Activated T-cell treated with anti-CD3 and anti-CD28 coated beads for 24 hours (primary cell): ENCODE data around the gene PSMB2.

Experiments used
- DNase-seq: peaks from one replicate; pipeline ENCODE4 v3.0.0-alpha.2; 2020; ENCODE audit warnings: low read depth

The PSMB2 gene

DNA sequence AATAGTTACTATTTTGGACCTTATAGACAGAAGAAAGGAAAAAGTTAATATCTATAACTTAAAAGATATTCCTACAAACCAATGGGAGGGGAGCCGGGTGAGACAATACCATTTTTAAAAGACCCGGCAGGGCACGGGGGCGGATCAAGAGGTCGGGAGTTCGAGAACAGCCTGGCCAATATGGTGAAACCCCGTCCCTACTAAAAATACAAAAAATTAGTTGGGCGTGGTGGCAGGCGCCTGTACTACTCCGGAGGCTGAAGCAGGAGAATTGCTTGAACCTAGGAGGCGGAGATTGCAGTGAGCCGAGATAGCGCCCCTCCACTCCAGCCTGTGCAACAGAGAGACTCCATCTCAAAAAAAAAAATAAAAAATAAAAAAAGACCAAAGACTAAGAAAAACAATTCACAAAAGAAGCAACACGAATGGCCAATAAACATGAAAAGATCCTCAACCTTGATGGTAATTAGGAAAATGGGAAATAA lies 1.2 kb upstream of the PSMB2 start:
- no peak for DNase-seq

DNA sequence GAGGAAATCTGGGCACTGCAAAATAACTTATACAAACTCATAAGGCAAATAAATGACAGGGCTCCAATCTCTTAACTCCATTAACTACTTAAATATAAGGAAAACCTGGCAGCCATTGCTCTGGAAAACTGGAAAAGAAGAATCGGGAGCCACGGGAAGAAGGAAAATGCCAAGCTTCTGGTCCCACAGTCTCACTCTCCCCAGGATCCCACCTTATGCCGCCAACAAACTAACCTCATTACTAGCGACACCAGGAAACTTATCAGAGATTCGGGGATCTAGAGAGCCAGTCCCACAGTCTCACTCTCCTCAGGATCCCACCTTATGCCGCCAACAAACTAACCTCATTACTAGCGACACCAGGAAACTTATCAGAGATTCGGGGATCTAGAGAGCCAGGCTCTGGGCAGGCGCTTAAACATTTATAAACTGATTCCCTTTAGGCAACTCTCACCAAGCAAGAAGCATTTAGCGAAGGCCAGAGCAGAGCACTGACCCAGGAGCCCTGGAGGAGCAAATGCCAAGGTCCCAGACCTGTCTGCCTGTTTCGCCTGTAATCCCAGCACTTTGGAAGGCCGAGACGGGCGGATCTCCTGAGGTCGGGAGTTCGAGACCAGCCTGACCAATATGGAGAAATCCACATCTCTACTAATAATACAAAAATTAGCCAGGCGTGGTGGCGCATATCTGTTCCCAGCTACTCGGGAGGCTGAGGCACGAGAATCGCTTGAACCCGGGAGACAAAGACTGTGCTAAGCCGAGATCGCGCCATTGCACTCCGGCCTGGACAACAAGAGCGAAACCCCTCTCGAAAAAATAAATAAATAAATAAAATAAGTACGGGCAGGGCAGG lies 720 bp downstream of the PSMB2 start:
- no peak for DNase-seq

DNA sequence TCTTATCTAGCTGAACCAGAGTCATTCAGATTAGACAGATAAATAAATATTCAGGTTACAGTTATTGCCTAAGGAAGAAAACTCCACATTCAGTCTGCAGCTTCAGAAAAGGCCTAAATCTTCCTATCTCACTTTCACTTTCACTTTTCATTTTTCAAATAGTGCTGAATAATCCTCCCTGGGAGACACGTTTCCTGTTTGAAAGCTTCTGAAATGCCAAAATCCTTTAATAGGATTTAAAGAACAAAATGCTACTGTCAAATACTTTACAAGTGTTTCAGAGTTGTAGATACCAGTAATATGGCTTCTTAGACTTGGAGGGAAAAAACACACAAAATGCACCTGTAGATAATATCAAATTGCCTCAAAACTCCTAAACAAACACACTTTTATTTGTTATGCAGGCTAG lies 3.9 kb downstream of the PSMB2 start:
- no peak for DNase-seq

DNA sequence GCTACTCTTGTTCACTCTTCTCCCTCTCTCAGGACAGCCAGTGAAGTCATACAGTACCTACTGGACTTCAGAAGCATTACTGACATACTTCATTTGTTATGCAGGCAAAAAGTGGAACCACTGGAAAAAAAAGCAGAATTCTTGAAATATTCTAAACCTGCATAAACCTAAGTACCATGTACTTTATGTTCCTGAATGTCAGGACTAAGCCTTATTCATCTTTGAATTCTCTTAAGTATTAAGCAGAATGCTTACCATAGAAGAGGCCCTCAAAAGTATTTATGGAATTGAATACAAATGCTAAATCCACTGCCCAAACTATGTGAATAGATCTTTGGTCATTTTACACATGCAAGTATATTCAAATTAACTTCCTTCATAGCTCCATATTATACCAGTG lies 7.8 kb downstream of the PSMB2 start:
- DNase-seq = no peak

DNA sequence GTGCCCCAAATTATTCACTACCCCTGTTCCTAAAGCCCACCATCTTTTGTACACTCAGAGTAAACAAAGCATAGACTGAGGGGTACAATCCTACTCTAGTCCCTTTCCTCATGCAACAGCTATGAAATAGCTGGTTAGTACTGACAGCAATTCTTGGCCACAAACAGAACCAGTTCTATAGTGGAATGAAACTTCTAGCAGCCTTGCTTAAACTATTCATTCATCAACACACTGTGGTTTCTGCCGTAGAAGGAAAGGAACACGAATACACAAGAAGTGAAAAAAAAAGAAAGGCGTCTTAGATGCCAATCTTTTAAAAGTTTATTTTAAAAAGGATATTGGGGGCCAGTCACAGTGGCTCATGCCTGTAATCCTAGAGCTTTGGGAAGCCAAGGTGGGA lies 9.9 kb downstream of the PSMB2 start:
- DNase-seq = no peak

DNA sequence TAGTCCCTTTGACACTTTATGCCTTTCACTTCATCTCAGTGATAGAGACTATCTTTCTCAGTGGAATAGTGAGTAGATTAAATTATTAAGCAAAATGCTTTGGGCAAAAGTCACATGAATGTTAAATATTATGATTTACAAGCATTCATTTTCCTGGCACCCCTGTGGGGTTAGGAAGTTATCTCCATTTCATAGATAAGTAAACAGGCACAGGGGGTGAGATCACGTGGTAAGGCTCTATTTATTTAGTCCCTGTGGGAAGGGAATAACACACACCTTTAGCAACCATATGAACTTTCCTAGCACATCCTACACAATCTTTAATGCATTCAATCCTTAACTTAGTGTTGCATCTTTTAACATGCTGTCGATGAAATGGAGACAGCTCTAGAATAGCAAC lies 12.3 kb downstream of the PSMB2 start:
- no peak for DNase-seq

DNA sequence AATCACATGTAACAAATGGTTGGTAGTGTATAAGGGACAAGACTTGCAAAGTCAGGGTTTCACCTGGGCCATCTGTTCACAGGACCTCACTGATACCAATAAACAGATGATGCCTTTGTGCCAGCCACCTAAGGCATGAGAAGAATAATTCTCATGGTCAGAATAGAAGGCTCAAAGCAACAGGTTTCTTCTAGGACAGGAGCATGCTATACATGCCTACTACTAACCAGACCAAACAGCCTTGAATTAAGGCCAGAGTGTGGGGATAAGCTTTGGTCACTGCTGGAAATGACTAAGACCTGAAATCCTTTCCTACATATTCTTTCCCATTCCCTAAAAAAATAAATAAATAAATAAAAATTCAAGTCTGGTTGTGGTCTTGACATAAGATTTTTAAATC lies 17.5 kb downstream of the PSMB2 start:
- DNase-seq = no peak

DNA sequence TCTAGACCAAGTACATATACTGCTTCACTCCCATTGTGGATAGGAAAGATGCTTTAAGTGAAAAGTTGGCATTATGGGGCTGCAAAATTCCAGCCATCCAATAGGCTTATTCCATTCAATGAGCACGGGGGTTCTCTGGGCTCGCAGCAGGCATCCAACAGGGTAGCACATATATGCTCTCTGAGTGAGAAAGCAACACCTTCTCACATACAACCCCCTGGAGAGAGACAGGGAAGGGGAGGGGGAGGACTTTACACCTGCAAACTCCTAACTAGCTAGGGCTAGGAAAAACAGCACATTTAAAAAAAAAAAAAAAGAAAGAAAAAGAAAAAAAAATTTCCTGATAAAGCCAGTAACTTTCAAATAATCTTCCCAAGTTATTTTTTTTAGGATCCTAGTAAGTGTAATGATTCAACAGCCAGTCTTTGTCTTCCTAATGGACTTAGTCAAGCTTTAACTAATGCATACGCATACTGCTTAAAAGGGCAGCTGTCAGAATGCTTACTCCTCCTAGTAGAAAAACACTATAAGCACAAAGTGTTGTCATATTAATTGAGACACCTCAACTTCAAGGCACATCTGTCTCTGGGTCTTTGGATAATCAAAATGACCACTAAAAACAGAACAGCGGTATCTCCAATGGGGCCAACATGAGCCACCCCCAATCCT lies 18.7 kb downstream of the PSMB2 start:
- DNase-seq = no peak

DNA sequence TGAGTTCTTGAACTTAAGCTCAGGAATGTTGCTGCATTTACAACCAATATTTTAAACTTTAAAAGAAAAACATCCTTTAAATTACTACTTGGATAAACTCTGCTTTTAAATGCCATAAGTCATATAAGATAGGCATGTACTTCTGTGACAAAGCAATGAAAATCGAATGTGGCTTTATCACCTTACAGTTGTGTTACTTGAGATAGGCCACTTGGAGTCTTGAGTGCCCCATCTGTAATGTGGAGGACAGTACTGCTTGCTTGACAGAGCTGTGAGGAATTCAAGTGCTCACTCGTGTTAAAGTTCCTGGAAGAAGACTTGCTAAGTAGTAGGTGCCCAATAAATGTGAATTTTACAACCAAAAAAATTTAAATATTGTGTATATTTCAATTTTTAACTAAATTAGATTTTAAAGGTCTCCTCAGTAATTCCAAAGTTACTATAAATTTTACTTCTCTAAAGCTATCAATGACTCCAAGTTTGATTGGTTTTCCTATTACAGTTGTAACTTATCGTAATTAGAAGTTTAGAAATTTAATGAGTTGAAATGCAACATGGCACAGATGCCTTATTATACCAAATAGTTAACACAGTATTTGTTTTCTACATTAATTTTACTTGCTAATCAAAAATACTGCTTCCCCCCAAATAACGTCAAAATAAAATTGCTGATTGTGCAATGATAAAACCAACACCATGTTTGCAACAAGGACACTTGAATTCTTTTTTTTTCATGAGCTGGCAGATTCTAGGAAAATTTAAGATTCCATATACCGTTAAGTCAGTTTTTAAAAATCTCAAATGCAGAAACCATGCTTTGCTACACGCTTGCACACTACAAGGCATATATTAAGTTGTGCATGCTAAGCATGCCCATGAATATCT lies 21.8 kb downstream of the PSMB2 start:
- no peak for DNase-seq

DNA sequence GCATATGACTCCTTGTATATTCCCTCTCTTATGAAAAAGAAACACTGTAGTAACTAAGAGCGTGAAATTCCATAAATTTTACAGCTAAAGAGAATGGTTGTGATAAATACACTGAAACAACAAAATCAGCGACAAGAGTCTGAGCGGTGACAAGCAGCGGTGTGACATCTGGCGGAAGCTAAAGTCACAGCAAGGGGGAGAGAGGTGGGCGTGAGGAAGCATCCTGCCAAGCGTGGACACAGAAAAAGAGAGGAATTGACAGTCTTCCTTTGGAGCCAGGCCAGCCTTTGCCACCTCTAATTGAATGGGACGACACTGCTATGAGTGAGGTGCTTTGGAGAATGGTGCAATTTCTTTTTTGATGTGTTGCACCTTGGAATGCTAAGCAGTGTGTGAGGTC lies 25.9 kb downstream of the PSMB2 start:
- no peak for DNase-seq

DNA sequence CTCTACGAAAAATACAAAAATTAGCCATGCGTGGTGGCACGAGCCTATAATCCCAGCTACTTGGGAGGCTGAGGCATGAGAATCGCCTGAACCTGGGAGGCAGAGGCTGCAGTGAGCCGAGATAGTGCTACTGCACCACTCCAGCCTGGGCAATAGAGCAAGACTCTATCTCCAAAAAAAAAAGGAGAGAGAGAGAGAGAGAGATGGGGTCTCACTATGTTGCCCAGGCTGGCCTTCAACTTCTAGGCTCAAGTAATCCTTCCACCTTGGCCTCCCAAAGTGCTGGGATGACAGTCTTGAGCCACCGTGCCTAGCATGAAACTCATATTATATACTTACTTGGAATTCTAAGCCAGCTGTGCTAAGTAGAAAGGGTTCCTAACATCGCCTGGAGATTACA lies 29.7 kb downstream of the PSMB2 start:
- DNase-seq = no peak

DNA sequence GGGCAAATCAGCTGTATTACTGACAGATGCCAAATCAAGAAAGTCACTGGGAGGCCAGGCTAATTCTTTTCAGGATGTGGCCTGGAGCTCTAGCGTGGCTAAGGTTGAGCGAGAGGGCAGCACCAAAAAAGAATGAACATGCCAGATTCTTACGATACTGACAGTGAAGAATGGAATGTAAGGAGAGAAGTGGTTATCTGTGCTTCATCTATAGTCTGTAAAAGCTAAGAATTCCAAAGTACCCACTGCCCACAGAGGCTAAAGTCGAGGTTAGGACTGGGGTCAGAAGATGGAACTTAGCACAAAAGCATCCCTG lies 35.5 kb downstream of the PSMB2 start:
- DNase-seq = no peak

DNA sequence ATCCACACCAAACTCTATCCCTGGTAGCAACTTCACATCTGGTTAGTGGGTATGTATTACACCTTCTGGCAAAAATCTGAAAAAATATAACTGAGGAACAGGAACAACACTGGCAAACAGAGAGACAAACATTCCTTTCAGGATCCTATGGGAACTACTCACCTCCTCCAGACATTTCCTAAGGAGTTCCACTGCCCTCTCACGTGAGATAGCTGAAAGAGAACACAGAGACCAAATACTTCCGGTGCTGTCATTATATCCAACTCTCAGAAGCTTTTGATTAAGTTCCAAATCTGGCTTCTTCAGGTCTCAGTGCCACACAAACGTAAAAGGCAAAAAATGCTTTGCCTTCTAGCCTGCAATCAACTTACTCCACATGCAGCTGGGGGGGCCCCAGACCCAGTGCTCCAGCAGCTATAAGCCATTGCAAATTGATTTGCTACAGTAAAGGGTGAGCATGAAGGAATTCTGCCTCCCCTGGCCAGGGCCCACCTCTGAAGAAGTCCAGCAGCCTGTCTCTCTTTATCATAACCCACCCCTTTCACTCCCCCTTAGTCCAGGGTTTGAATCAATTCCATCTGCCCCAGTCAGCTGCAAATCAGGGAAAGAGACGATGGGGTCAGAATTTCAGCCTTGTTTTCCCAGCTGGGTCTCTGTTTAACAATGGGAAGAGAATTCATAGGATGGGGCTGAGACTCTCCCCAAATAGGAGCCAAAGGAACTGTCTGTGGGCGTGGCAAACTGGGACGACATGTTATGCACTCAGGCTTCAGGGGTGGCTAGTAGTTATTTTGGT lies 36.1 kb downstream of the PSMB2 start:
- DNase-seq = no peak

DNA sequence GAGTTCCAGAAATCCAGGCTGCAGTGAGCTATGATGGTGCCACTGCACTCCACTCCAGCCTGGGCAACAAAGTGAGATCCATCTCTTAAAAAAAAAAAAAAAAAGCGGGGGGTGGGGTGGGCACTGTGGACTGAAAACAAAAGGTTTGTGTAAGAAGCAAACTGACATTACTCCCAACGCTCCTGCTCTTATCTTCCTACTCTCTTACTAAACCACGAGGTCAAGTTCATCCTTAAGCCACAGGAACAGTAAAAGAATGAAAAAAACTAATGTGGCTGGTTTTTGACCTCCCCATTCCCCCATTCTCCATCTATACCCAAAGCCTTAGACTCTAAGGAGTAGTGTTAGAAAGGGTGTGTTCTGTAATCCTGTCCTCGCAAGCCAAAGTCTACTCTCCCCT lies 37.4 kb downstream of the PSMB2 start:
- no peak for DNase-seq

DNA sequence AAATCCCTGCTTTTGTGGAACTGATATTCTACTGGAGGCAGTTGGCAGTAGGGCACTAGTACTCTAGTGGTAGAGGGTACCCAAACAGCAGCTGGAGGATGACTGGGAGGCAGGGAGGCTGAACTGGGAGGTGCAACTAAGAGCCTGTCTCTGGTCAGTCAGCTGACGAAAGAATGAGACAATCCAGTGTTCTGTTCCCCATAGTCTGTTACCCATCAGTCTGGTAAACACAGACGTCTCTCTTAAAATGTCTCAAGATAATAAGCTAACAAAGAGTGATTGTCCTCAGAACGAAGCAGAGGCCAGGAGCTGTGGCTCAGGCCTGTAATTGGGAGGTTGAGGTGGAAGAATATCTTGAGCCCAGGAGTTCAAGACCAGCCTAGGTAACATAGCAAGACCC lies 37.9 kb downstream of the PSMB2 start:
- no peak for DNase-seq

DNA sequence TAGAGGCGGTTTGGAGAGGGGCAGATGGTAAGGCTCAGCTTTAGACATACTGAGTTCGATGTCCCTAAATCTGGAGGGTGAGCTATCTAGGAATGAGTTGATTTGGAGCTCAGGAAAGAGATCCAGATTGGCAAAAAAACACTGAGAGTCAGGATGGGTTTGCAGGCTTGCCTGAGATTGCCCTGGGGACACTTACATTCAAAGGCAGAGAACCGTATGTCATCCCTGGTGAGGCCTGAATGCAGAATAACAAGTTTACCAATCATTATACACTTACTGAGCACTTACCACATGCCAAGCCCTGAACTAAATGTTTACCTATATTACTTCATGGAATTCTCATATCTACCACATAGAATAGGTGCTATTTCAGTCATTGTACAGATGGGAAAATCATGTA lies 40.7 kb downstream of the PSMB2 start:
- no peak for DNase-seq

DNA sequence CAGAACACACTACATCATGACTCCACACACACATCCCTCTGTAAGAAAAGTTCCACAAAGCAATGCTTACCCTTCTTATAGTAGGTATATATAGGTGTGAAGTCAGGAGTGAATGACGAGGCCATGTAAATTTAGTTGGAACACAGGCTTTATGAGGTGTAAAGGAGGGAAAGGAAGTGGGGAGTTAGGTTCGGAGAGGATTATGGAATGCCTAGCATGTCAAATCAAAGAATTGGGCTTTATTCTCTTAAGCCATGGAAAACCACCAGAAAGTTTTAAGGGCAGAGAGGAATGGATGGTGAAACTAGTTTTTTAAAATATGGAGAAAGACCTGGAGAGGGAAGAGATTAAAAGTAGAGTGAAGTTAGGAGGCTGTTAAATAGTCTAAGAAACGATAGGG lies 41.9 kb downstream of the PSMB2 start:
- DNase-seq = no peak

DNA sequence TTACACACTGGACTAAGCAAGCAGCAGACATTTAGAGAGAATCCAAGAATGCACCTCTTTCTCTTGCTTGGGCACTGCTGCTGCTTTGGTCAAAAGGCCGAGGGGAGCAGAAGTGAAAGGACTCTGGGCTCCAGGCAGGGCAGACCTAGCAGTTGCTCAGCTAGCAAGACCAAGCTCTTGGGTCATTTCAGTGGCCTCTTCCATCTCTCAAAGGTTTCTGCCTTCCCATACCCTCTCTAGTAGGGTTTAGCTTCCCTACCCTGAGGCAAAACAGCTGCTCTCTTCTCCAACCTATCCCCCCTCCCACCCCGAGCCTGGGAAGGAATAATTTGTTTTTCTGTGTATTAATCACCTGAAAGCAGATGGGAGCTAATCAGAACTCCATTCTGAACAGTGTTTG lies 42.4 kb downstream of the PSMB2 start:
- no peak for DNase-seq

DNA sequence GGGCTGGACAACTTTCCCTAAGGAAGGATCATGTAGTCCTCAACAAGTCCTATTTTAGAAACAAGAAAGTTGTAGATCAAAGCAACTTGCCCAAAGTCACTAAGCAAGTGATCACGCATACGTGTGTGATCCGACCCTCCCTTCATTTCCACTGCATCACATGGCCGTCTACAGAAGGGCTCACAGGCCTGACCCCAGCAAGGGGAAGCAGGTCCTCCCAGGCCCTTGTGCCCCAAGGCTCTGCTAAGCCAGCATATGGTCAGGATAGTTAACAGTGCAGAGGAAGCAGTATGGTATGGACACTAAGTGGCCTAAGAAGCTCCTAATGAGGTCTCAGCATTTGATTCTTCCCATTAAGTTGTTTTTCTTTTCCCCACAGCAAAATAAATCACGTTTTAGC lies 43.5 kb downstream of the PSMB2 start:
- DNase-seq = no peak

DNA sequence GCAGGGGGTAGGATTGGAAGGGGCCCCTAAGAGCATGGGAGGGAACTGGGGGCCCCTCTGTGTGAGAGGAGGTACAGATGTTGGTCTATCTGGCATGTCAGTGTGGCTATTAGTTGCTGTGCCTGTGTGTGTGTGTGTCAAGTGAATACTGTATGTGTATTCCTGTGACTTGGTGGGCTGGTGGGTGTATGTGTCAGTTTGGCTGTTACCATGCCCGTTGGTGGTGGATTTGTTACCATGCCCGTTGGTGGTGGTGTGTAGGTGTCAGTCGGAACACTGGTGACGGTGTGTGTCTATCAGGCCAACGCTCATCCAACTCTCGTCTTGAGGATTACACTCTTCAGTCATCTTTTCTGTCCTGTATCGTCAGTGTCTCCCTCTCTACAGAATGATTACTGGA lies 45.6 kb downstream of the PSMB2 start:
- DNase-seq = no peak

DNA sequence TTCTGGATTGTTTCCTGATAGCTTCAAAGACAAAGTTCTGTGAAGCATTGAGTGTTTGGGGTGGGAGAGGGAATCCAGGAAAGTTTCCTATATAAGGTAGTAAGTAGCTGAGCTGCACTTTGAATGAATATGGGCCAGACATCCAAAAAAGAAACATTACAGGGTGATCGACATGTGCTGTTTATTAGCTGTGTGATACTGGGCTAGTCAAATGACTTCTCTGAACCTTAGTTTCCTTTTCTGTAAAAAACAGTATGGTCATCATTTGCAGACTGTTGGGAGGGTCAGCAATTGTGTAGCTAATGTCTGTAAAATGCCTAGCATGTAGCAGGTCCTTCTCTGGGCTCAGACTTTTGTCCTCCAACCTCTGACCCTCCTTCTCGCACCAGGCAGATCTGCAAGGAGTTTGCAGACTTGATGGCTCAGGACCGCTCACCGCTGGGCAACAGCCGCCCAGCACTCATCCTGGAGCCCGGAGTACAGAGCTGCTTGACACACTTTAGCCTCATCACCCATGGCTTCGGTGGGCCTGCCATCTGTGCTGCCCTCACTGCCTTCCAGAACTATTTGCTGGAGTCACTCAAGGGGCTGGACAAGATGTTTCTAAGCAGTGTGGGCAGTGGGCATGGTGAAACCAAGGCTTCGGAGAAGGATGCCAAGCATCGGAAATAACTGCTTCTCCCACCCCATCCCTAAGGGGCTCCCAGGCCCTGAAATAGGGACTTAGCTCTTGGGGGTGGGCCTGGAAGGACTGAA lies 47.1 kb downstream of the PSMB2 start:
- DNase-seq = no peak
